Right lobe of liver (tissue), 6 donors: ENCODE measurements around the gene HELQ. TPM values are rescaled to one million over a fixed set of nuclear protein-coding genes. Genes with fewer than 3 reads are reported as not detected.
A peak's percentile ranks its signal among the peaks of the same experiment; 100 is the strongest.

ENCODE experiments used
- ATAC-seq, 4 donors: fragments of 200-7000 bp; cut with Tn5 transposase; one replicate each; pipeline ENCODE4 v1.9.1; 2020; ENCODE audit warnings: mild to moderate bottlenecking in 4 of 4, moderate library complexity in 4 of 4
- DNase-seq, 3 donors: peaks; one replicate each; pipeline ENCODE4 v3.0.0-alpha.2; 2020
- H3K27ac ChIP-seq, 3 donors: fragments of 200-600 bp; one replicate each; pipeline ENCODE4 v1.8.0; 2022
- H3K27me3 ChIP-seq, 2 donors: fragments of 200-600 bp; one replicate each; pipeline ENCODE4 v1.8.0; 2022
- H3K36me3 ChIP-seq, 4 donors: fragments of 200-600 bp; sonication (generic) in 1 of 4; one replicate each; pipeline versions ENCODE4 v1.5.1 to v1.8.0; 2017 to 2022; ENCODE audit warnings: control low read depth in 1 of 4
- H3K4me1 ChIP-seq, 4 donors: fragments of 200-600 bp; sonication (generic) in 1 of 4; one replicate each; pipeline versions ENCODE4 v1.5.1 to v1.8.0; 2017 to 2022; ENCODE audit warnings: control low read depth in 1 of 4
- H3K4me3 ChIP-seq, 3 donors: fragments of 200-600 bp; one replicate each; pipeline ENCODE4 v1.8.0; 2022
- H3K9me3 ChIP-seq, 4 donors: fragments of 200-600 bp; sonication (generic) in 1 of 4; one replicate each; pipeline versions ENCODE4 v1.5.1 to v1.8.0; 2017 to 2022; ENCODE audit warnings: control low read depth in 1 of 4
- POLR2A ChIP-seq: fragments of 450-650 bp; IDR thresholded peaks from one replicate; pipeline ENCODE4 v1.6.1; 2017; ENCODE audit warnings: antibody characterized with exemption, mild to moderate bottlenecking
- WGBS: methylation state at CpG from one replicate; pipeline ENCODE4 v1.1.6; 2018; ENCODE audit warnings: low coverage, low lambda C conversion rate; ENCODE audit not compliant: insufficient coverage; ENCODE audit errors: missing lambda C conversion rate; 5-methylcytosine and 5-hydroxymethylcytosine counted together
- intact Hi-C, 2 donors: fragments of 100-400 bp; cut with DNase I; formaldehyde crosslinking; loops; one replicate each; pipeline versions ENCODE4 v1.11.2 to v1.14.1; 2022
- total RNA-seq, 6 experiments: library from RNA; depleted of rRNA in 2 of 6; stranded (reverse); fragments of >200 nt in 2 of 6; fragmentation: NEBNext Ultra II Directional in 3 of 6; extraction: Animal tissue kit (Norgen Biotek cat#: 25700) in 3 of 6; gene quantifications; one replicate each; pipeline versions ENCODE4 v1.1.0 to v1.2.4, GENCODE V29; 2016 to 2023
- TF ChIP-seq, protein P1 (sequence below), 4 donors: fragments of 200-600 bp in 3 of 4; fragments of 450-650 bp in 1 of 4; IDR thresholded peaks; one replicate each; pipeline versions ENCODE4 v1.5.1 to v1.8.0; 2016 to 2022; ENCODE audit warnings: antibody characterized with exemption in 4 of 4, mild to moderate bottlenecking in 2 of 4
- donor health status: DM: no; HTN: yes; CAD: no.
- donor health status: DM: no; HTN: no; CAD: no.
- donor health status: DM: no; HTN: no; CAD: no.
- donor health status: DM: no; HTN: yes; CAD: no.
- donor health status: DM: no; HTN: yes; CAD: no.

The HELQ gene
- total RNA-seq, 6 experiments from 2014 or later, result 5.6 to 8.0 (median 7.5) TPM

DNA sequence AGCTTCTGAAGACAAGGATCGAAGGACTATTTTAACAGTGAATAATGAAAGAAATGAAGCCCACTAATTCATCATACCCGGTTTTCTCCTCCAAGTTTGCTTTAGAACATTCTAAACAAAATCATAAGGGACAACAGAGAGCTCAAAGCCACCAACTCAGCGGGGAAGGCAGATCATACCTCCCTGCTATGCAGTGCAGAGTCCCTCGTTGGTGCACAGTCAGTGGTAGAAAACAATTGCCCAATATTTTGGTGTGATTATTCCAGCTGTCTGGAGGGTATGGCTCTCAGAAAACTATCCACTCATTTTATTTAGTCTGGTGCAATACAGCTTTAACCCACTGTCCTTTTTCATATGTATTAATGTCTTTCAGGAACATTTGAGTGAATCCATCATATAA lies 61.7 kb downstream of the HELQ start:
- WGBS, result 62% methylated on average over 4 of the region's 4 CpGs
- Histone ChIP-seq H3K4me1 (no peaks in the 10 kb centered on the region), H3K4me3 (no peak overlapping the region), H3K9me3 (no peaks in the 10 kb centered on the region), H3K36me3 (no peaks in the 10 kb centered on the region), H3K27ac (no peak overlapping the region), H3K27me3 (no peaks in the 10 kb centered on the region)
- TF ChIP-seq, protein P1, sequence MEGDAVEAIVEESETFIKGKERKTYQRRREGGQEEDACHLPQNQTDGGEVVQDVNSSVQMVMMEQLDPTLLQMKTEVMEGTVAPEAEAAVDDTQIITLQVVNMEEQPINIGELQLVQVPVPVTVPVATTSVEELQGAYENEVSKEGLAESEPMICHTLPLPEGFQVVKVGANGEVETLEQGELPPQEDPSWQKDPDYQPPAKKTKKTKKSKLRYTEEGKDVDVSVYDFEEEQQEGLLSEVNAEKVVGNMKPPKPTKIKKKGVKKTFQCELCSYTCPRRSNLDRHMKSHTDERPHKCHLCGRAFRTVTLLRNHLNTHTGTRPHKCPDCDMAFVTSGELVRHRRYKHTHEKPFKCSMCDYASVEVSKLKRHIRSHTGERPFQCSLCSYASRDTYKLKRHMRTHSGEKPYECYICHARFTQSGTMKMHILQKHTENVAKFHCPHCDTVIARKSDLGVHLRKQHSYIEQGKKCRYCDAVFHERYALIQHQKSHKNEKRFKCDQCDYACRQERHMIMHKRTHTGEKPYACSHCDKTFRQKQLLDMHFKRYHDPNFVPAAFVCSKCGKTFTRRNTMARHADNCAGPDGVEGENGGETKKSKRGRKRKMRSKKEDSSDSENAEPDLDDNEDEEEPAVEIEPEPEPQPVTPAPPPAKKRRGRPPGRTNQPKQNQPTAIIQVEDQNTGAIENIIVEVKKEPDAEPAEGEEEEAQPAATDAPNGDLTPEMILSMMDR (IDR thresholded peaks at IDR 0.05), result no peak
- no peak for TF ChIP-seq POLR2A
- intact Hi-C loops, result no loop called here
- ATAC-seq (no peak), DNase-seq (no peak)

DNA sequence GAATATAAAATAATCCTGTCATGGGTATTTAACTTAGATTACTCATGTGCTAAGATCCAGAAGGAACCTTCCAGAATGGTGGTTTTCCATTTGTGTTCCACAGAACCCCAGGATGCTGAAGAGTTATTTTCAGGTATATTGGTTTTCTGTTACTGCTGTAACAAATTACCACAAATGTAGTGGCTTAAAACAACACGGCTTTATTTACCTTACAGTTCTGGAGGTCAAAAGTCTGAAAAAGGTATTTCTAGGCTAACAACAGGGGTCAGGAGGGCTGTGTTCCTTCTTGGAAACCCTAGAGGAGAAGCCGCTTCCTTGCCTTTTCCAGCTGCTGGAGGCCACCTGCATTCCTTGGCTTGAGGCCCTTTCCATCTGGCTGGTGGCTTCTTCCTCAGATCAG lies 63.1 kb downstream of the HELQ start:
- 25% methylated on average over 1 of the region's 2 CpGs for WGBS
- intact Hi-C loops, result no loop called here
- no peaks in the 10 kb centered on the region for H3K27me3 ChIP-seq

DNA sequence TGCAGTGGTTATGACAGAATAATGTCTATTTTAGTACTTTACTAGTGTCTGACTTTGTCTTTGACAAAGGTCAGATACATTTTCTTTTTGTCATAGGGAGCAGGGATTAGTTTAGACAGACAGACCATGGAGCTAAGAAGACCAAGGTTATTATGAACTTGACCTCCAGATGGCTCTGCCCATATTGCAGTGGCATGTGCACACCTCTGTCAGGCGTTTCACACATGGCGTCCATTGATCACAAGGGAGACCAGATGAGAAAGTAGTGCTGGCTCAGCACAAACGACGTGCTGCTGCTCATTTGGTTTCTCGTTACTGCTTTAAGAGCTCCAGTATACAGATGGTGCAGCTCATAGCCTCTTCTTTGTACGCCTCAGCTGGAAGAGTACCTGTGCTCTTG lies 64.7 kb downstream of the HELQ start:
- H3K36me3 ChIP-seq, result no peaks in the 10 kb centered on the region
- DNase-seq, result no peak
- 63% methylated on average over 3 of the region's 6 CpGs for WGBS
- no peak overlapping the region for H3K4me3 ChIP-seq
- ATAC-seq, result peak in 2 of 4 donors; percentile 19 to 27
- TF ChIP-seq, protein P1 (IDR thresholded peaks at IDR 0.05), result no peak
- no peak for TF ChIP-seq POLR2A
- H3K9me3 ChIP-seq, result no peaks in the 10 kb centered on the region
- H3K27me3 ChIP-seq, result no peaks in the 10 kb centered on the region
- no peaks in the 10 kb centered on the region for H3K4me1 ChIP-seq
- H3K27ac ChIP-seq, result no peak overlapping the region
- intact Hi-C loops, result no loop called here

More for the DNA sequence above, 63.1 kb downstream of the HELQ start:
- H3K4me3 ChIP-seq, result no peak overlapping the region
- no peaks in the 10 kb centered on the region for H3K9me3 ChIP-seq
- TF ChIP-seq, protein P1 (IDR thresholded peaks at IDR 0.05), result no peak
- no peak for TF ChIP-seq POLR2A
- no peaks in the 10 kb centered on the region for H3K4me1 ChIP-seq
- ATAC-seq (no peak), DNase-seq (no peak)
- no peaks in the 10 kb centered on the region for H3K36me3 ChIP-seq
- no peak overlapping the region for H3K27ac ChIP-seq

DNA sequence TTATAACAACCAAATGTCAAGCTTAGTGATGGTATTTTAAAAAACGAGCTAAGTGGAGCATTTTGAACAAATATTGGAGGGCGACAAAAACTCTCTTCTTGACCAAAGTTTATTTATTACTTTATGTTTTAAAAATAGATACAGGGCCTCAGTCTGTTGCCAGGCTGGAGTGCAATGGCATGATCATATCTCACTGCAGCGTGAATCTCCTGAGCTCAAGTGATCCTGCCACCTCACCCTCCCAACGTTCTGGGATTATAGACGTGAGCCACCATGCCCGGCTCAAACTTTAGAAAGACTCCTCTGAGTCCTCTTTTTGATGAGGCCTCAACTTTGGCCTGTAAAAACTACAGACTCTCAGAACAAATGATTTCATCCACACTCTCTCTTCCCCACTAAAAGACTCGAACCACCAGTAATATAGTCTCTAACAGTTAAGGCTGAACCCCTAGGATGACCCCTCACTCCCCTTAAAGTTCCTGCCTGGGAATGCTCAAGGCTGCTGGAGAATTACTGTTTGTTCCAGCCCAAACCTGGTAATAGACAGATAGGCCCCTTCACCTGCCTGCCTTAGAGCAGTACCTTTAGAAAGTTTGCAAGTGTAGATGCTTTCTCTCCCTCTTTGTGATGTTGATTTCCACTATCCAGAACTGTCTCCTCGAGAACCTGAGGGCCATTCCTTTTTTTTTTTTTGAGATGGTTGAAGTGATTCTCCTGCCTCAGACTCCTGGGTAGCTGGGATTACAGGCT lies 65.7 kb downstream of the HELQ start:
- DNase-seq, result no peak
- H3K27me3 ChIP-seq, result no peaks in the 10 kb centered on the region
- intact Hi-C loops, result no loop called here
- H3K9me3 ChIP-seq, result no peaks in the 10 kb centered on the region
- H3K27ac ChIP-seq, result no peak overlapping the region
- H3K36me3 ChIP-seq, result no peaks in the 10 kb centered on the region
- 73% methylated on average over 8 of the region's 8 CpGs for WGBS
- no peaks in the 10 kb centered on the region for H3K4me1 ChIP-seq
- H3K4me3 ChIP-seq, result no peak overlapping the region
- no peak for TF ChIP-seq POLR2A
- TF ChIP-seq, protein P1 (IDR thresholded peaks at IDR 0.05), result no peak
- ATAC-seq, result no peak
